ENCODE results near the gene GLCE.

- TF ChIP-seq CTCF (IDR thresholded peaks at IDR 0.05), result no peak
- TF ChIP-seq REST (IDR thresholded peaks at IDR 0.05; ENCODE audit: insufficient read depth in 1 of 2, low read depth in 2 of 2, low read length in 1 of 2), result no peak
- TF ChIP-seq POLR2AphosphoS5 (IDR thresholded peaks at IDR 0.05; ENCODE audit: low read depth, low read length), result no peak
- no peak for TF ChIP-seq SIN3A (IDR thresholded peaks at IDR 0.05; ENCODE audit: borderline replicate concordance, insufficient read depth, low read depth, low read length)
Measured at GRCh38 chr15:69206079-69206478, 45.6 kb downstream of the GLCE start.
